Right lobe of liver (tissue), 4 donors: Measurements from ENCODE around the gene ZNF254.

Experiments
- CTCF ChIP-seq, 4 donors: fragments of 200-600 bp in 3 of 4; fragments of 450-650 bp in 1 of 4; IDR thresholded peaks; one replicate each; pipeline versions ENCODE4 v1.5.1 to v1.8.0; 2016 to 2022; ENCODE audit warnings: antibody characterized with exemption in 4 of 4, mild to moderate bottlenecking in 2 of 4
- POLR2A ChIP-seq: fragments of 450-650 bp; IDR thresholded peaks from one replicate; pipeline ENCODE4 v1.6.1; 2017; ENCODE audit warnings: antibody characterized with exemption, mild to moderate bottlenecking
- donor health status: DM: no; HTN: no; CAD: no.
- donor health status: DM: no; HTN: no; CAD: no.
- donor health status: DM: no; HTN: yes; CAD: no.

GRCh38 chr19:24057144-24057543 is 29.8 kb upstream of the ZNF254 start:
- TF ChIP-seq POLR2A: no peak
- TF ChIP-seq CTCF (IDR thresholded peaks at IDR 0.05): no peak
